Osteocyte (in vitro differentiated cells): ENCODE results near the gene TAMM41. TPM values are rescaled to one million over a fixed set of nuclear protein-coding genes. Genes with fewer than 3 reads are reported as not detected.

ENCODE experiments used
- DNase-seq: peaks from one replicate; pipeline ENCODE4 v3.0.0; 2021; ENCODE audit warnings: mixed read lengths; ENCODE audit not compliant: unreplicated experiment; ENCODE audit errors: extremely low spot score
- H3K27ac Mint-ChIP-seq: one replicate; pipeline ENCODE4 v1.8.0; 2021; ENCODE audit warnings: mild to moderate bottlenecking, mixed read lengths; ENCODE audit not compliant: unreplicated experiment
- H3K27me3 Mint-ChIP-seq: one replicate; pipeline ENCODE4 v1.8.0; 2021; ENCODE audit warnings: mixed read lengths; ENCODE audit not compliant: unreplicated experiment
- H3K36me3 Mint-ChIP-seq: one replicate; pipeline ENCODE4 v1.8.0; 2021; ENCODE audit warnings: mixed read lengths; ENCODE audit not compliant: unreplicated experiment
- H3K4me1 Mint-ChIP-seq: one replicate; pipeline ENCODE4 v1.8.0; 2021; ENCODE audit warnings: mixed read lengths; ENCODE audit not compliant: unreplicated experiment
- H3K4me3 Mint-ChIP-seq: one replicate; pipeline ENCODE4 v1.8.0; 2021; ENCODE audit warnings: mild to moderate bottlenecking, moderate library complexity, mixed read lengths; ENCODE audit not compliant: unreplicated experiment
- H3K9me3 Mint-ChIP-seq: one replicate; pipeline ENCODE4 v1.8.0; 2021; ENCODE audit warnings: mixed read lengths; ENCODE audit not compliant: unreplicated experiment
- total RNA-seq: library from RNA; stranded (reverse); gene quantifications from 2 replicates; pipeline ENCODE4 v1.2.1, GENCODE V29; 2021
- TF ChIP-seq, protein P1 (sequence below): fragments of 200-600 bp; sonication (generic); IDR thresholded peaks from 2 replicates; pipeline ENCODE4 v1.5.0; 2021; ENCODE audit warnings: antibody characterized with exemption, mild to moderate bottlenecking, moderate library complexity

The TAMM41 gene
- total RNA-seq, 1 donor from 2014 or later: 14.5 TPM

DNA sequence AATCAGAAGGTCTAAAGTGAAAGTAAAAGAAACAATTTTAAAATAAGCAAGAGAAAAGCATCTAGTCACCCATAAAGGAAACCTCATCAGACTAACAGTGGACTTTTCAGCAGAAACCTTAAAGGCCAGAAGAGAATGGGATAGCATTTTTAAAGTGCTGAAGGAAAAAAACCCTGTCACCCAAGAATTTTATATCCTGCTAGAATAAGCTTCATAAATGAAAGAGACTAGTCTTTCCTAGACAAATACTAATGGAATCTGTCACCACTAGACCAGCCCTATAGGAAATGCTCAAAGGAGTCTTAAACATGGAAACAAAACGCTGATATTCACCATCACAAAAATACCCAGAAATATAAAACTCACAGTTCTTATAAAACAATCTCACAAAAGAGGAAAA, 46.9 kb downstream of the TAMM41 start:
- DNase-seq: no peak
- TF ChIP-seq, protein P1, sequence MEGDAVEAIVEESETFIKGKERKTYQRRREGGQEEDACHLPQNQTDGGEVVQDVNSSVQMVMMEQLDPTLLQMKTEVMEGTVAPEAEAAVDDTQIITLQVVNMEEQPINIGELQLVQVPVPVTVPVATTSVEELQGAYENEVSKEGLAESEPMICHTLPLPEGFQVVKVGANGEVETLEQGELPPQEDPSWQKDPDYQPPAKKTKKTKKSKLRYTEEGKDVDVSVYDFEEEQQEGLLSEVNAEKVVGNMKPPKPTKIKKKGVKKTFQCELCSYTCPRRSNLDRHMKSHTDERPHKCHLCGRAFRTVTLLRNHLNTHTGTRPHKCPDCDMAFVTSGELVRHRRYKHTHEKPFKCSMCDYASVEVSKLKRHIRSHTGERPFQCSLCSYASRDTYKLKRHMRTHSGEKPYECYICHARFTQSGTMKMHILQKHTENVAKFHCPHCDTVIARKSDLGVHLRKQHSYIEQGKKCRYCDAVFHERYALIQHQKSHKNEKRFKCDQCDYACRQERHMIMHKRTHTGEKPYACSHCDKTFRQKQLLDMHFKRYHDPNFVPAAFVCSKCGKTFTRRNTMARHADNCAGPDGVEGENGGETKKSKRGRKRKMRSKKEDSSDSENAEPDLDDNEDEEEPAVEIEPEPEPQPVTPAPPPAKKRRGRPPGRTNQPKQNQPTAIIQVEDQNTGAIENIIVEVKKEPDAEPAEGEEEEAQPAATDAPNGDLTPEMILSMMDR: no peak
- no peaks in the 10 kb centered on the region for H3K4me1 Mint-ChIP-seq
- H3K4me3 Mint-ChIP-seq: no peak overlapping the region
- H3K36me3 Mint-ChIP-seq: peaks cover 69% of the 10 kb centered on the region
- no peaks in the 10 kb centered on the region for H3K27me3 Mint-ChIP-seq
- peaks cover 33% of the 10 kb centered on the region for H3K9me3 Mint-ChIP-seq
- peak overlapping the region; percentile 21 for H3K27ac Mint-ChIP-seq

DNA sequence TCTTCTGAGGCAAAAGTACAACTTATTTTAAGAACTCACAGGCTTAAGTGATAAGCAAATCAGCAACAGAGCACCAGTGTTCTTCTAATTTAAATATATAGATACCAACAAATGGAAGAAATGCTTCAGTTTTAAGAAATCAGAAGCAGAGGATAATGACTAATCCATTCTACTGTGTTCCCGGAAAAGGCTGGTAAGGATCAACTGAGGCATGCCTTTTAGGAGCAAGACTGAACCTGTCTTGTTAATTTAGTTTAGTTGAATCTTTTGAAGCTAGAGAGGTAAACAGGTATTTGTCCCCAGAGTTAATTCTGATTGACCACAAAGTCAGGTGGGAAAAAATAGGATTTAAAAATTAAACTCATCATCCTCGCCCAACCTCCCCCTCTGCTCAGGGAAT, 51.8 kb downstream of the TAMM41 start:
- Mint-ChIP-seq H3K4me1 (no peaks in the 10 kb centered on the region), H3K27ac (no peak overlapping the region), H3K36me3 (peaks cover 47% of the 10 kb centered on the region), H3K27me3 (no peaks in the 10 kb centered on the region), H3K9me3 (peaks cover 15% of the 10 kb centered on the region), H3K4me3 (no peak overlapping the region)
- DNase-seq: no peak
- TF ChIP-seq, protein P1: no peak

DNA sequence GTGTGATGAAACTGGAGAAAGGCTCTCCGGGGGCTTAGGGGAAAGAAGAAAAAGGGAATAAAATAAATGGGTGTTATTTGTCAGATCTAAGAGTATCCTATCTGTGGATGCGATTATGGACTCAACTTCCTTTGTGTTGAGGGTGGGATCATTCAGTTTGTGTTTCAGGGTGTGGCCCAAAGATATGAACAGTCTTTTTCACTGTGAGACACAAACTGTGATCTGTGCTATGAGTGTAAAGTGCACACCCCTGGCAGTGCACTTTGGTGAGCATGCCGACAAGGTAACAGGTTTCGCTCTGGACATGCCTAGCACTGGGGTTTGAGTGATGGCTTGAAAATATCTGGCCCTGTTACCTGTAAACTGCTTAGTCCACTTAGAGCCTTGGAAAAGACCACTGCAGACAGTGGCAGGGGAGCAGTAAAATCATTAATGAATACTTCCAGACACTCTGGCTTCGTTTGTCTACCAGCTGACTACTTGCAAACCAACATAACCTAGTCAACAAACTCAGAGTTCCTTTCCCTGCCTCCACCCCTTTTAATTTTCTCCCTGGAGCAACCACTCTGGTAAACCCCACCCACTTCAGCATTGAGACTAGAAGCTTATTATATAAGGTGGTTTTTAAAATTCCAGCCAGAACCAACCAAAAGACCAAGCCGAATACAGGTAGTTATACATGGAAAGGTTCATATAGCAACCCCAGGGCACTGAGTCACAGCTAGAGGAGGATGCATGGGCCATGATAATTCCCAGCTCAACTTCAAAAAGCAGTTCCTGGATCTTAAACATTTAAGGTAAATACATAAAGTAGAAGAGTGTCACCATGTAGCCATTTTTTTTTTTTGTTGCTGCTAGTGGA, 55.1 kb downstream of the TAMM41 start:
- TF ChIP-seq, protein P1: no peak
- DNase-seq: no peak
- Mint-ChIP-seq H3K4me1 (no peaks in the 10 kb centered on the region), H3K4me3 (no peak overlapping the region), H3K36me3 (peaks cover 33% of the 10 kb centered on the region), H3K9me3 (no peaks in the 10 kb centered on the region), H3K27ac (no peak overlapping the region), H3K27me3 (no peaks in the 10 kb centered on the region)

DNA sequence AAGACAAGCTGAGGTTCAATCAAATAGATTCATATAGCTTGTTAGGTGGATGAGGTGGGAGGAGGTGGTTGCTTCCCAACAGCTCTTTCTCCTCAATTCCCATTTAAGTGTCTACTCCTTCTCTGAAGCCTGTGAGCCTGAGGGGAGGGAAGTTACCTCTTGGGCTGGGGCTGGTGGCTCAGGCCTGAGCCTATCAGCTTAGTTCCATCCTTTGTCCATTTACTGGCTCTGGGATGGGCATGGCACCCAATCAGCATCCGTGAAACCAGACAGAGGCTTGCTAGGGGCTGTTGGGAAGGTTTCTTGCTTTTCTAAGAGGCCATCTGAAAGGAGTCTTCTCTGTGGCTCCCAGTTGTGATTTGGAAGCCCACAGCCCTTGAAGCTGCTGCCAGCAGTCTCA, 57.3 kb downstream of the TAMM41 start:
- Mint-ChIP-seq H3K27ac (no peak overlapping the region), H3K4me1 (no peaks in the 10 kb centered on the region), H3K27me3 (no peaks in the 10 kb centered on the region), H3K9me3 (no peaks in the 10 kb centered on the region), H3K36me3 (peaks cover 26% of the 10 kb centered on the region), H3K4me3 (no peak overlapping the region)
- no peak for DNase-seq
- TF ChIP-seq, protein P1: no peak

DNA sequence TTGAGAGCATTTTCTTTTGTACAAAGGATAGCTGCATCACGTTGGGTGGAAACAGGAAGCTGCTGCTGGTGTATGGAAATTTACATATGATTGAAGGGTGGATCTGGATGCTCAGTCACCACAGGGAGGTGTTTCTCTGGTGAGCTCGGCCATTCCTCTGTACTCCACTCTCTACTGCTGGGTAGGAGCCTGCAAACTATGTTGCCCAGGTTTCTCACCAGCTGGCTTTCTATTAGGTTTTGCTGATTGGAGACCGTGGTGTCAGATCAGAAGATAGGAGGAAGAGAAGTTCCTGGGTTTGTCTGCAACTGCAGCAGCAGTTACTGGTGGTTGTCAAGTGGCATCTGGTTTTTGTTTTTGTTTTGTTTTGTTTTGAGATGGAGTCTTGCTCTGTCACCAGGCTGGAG, 61.7 kb downstream of the TAMM41 start:
- Mint-ChIP-seq H3K36me3 (peaks cover 16% of the 10 kb centered on the region), H3K9me3 (no peaks in the 10 kb centered on the region), H3K27me3 (no peaks in the 10 kb centered on the region), H3K27ac (no peak overlapping the region), H3K4me3 (no peak overlapping the region), H3K4me1 (no peaks in the 10 kb centered on the region)
- TF ChIP-seq, protein P1: no peak
- no peak for DNase-seq
